Omental fat pad (tissue), 4 donors: ENCODE results near the gene FAAP20. TPM values are rescaled to one million over a fixed set of nuclear protein-coding genes. Genes with fewer than 3 reads are reported as not detected.

Source experiments
- ATAC-seq: fragments of 150-250 bp; one replicate; pipeline ENCODE4 v1.9.1; 2016; ENCODE audit warnings: mild to moderate bottlenecking, moderate library complexity; ENCODE audit not compliant: low FRiP score
- DNase-seq: peaks from one replicate; pipeline ENCODE4 v3.0.0-alpha.2; 2019; ENCODE audit warnings: low spot score
- CTCF ChIP-seq, 3 donors: fragments of 450-650 bp; IDR thresholded peaks; one replicate each; pipeline ENCODE4 v1.5.1; 2016 to 2017; ENCODE audit warnings: antibody characterized with exemption in 3 of 3, mild to moderate bottlenecking in 3 of 3, moderate library complexity in 2 of 3
- total RNA-seq, 4 donors: library from RNA; depleted of rRNA; stranded (reverse); fragments of >200 nt; gene quantifications; one replicate each; pipeline ENCODE4 v1.1.0, GENCODE V29; 2016

The FAAP20 gene
- total RNA-seq, 4 donors from 2014 or later, result 14.2 to 24.9 (median 21.8) TPM

GRCh38 chr1:2229037-2229864 is 34.7 kb upstream of the FAAP20 start:
- TF ChIP-seq CTCF (IDR thresholded peaks at IDR 0.05), result no peak
- no peak for DNase-seq
- no peak for ATAC-seq

GRCh38 chr1:2228694-2229036 is 34.1 kb upstream of the FAAP20 start:
- no peak for ATAC-seq
- DNase-seq, result no peak
- TF ChIP-seq CTCF (IDR thresholded peaks at IDR 0.05), result no peak

GRCh38 chr1:2228157-2228594 is 33.6 kb upstream of the FAAP20 start, which contains the start of gene SKI:
Gene SKI (plus strand): TSS chr1:2228319. CDS start chr1:2228767, 448 bp downstream.
- TF ChIP-seq CTCF (IDR thresholded peaks at IDR 0.05), result no peak
- no peak for ATAC-seq
- DNase-seq, result no peak

- ATAC-seq, result peak; percentile 91
- peak in 1 of 3 donors; percentile 8 for TF ChIP-seq CTCF (IDR thresholded peaks at IDR 0.05)
- peak; percentile 75 for DNase-seq
Measured at GRCh38 chr1:2227346-2228156, 33.0 kb upstream of the FAAP20 start.

- peak; percentile 7 for ATAC-seq
- DNase-seq, result no peak
Measured at GRCh38 chr1:2226525-2227345, 32.2 kb upstream of the FAAP20 start.

More at GRCh38 chr1:2226525-2227345, 32.2 kb upstream of the FAAP20 start:
- no peak for TF ChIP-seq CTCF (IDR thresholded peaks at IDR 0.05)
